Right forelimb (tissue), 1 donor: ENCODE data around the gene GEN1.

ENCODE experiments used
- DNase-seq: peaks from one replicate; pipeline ENCODE4 v3.0.0-alpha.2; 2018

Gene GEN1

DNA sequence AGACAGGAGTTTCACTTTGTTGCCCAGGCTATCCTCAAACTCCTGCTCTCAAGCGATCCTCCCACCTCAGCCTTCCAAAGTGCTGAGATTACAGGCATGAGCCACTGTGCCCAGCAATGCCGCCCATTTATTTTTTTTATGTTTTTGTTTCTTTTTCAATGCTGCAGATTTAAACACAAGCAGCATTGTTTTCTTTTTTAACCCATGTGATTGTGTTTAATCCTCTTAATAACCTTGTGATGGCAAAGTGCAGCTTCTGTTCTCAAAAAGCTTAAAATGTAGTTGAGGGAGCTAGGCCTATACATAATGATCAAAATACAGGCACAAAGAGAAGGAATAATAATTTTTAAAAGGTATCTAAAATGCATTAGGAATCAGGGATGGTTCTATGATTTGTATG lies 73.8 kb downstream of the GEN1 start:
- no peak for DNase-seq

DNA sequence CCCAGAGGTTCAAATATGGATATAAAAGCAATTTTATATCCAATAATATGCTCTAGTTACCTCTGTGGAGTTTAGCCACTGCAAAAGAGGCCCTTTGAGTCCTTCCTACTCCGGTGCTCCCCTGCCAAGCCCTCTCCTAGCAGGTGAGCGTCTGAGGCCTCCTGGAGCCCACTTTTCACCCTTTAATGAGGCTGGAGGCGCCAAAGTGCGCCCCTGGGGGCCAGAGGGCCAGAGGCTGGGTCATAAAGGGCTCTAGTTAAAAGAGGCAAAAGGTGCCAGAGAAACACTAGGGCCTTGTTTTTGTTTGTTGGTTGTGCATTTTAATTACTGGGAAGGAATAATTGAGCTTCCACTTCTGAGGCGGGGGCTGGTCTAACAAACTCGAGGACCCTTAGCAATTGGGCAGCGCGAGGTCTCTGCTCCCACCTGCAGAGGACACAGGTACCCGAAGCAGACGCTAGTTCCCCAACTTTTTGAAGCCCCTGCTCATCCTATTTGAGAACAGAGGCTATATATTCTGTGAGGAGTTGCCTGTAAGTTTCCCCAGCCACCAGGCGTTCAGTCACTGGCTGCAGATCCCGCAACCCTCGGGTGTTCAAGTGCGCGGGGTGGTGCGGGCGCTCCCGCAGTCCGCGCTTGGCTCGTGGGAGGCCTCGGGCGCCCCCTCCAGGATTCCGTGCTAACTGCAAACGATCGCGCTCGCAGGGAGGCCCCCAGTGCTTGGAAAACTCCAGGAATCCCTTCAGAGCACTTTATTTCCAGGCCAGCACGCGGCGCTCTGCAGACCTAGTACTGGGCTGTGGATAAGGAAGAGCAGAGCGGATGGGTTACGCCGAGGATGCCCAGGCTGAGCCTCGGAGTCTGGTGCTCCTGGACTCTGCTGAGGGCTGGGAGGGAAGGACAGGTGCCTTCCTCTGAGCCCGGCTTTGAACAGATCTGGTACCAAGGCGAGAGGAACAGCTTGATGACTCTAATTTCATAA lies 76.4 kb downstream of the GEN1 start:
- peak; percentile 84 for DNase-seq

DNA sequence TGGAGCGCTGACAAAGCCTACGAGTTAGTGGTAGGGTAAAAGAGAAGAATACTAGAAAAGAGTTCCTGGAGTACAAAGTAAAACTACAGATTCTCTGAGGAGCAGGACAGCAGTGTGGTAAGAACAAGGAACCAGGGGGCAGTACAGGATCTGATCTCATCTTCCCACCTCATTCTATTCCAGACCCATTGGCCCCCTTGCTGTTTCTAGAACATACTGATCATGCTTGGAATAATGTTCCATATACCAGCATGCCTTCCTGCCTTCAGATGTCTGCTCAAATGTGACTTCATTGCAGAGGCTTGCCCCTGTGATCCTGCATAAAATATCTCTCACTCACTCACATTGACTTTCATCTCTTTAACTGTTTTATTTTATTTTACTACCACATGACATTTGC lies 81.6 kb downstream of the GEN1 start:
- no peak for DNase-seq
